Measurements from ENCODE around the gene OFD1.
A peak's percentile ranks its signal among the peaks of the same experiment; 100 is the strongest.
"Not testable (repeated sequence)": the region's sequence is repeated elsewhere in the genome, so short reads cannot be mapped to it uniquely, and the experiment has no call there.

OFD1 gene

DNA sequence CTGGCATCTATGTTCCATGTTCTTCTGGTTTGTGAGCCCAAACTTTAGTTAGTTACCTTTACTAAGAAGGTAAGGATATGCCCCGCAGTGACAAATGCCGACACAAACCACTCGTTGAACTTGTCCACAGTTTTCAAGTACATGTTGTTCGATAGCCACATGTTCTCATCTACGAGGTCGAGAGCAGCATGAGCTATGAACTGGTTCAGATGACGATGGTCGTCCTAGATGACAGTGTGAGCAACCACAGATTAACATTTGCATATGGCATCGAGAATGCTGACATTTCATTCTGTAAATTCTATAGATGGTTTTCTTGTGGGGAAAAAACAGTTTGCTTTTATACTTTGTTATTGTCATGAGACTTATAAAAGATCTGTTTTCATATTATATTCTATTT is 18.1 kb upstream of the OFD1 start:
- H3K27me3 ChIP-seq (ENCODE audit: control insufficient read depth in 1 of 2, insufficient read depth in 2 of 2, low read length in 2 of 2): no peaks in the 10 kb centered on the region
- peaks cover 4% of the 10 kb centered on the region for H3K4me1 ChIP-seq (ENCODE audit: insufficient read depth, low read length)
- H3K9me3 ChIP-seq (ENCODE audit: low read length): no peaks in the 10 kb centered on the region
- H3K9ac ChIP-seq (ENCODE audit: low read length): no peak overlapping the region
- H3K27ac ChIP-seq (ENCODE audit: low read depth, low read length): no peak overlapping the region
- peaks cover 4% of the 10 kb centered on the region for H3K36me3 ChIP-seq (ENCODE audit: insufficient read depth, low read length)
- no peak overlapping the region for H3K4me3 ChIP-seq (ENCODE audit: low read depth in 1 of 2, low read length in 2 of 2)

GRCh38 chrX:13716905-13717304 is 17.6 kb upstream of the OFD1 start:
- no peaks in the 10 kb centered on the region for H3K27me3 ChIP-seq (ENCODE audit: control insufficient read depth in 1 of 2, insufficient read depth in 2 of 2, low read length in 2 of 2)
- no peak overlapping the region for H3K27ac ChIP-seq (ENCODE audit: low read depth, low read length)
- no peaks in the 10 kb centered on the region for H3K36me3 ChIP-seq (ENCODE audit: insufficient read depth, low read length)
- peaks cover 4% of the 10 kb centered on the region for H3K4me1 ChIP-seq (ENCODE audit: insufficient read depth, low read length)
- H3K9me3 ChIP-seq (ENCODE audit: low read length): no peaks in the 10 kb centered on the region
- H3K9ac ChIP-seq (ENCODE audit: low read length): no peak overlapping the region
- no peak overlapping the region for H3K4me3 ChIP-seq (ENCODE audit: low read depth in 1 of 2, low read length in 2 of 2)

- Histone ChIP-seq H3K4me3 (ENCODE audit: low read depth in 1 of 2, low read length in 2 of 2) (no peak overlapping the region), H3K9ac (ENCODE audit: low read length) (no peak overlapping the region), H3K4me1 (ENCODE audit: insufficient read depth, low read length) (peaks cover 10% of the 10 kb centered on the region), H3K27ac (ENCODE audit: low read depth, low read length) (peak overlapping the region; percentile 12), H3K9me3 (ENCODE audit: low read length) (no peaks in the 10 kb centered on the region), H3K36me3 (ENCODE audit: insufficient read depth, low read length) (no peaks in the 10 kb centered on the region), H3K27me3 (ENCODE audit: control insufficient read depth in 1 of 2, insufficient read depth in 2 of 2, low read length in 2 of 2) (no peaks in the 10 kb centered on the region)
Measured at GRCh38 chrX:13717700-13718472, 16.7 kb upstream of the OFD1 start.

GRCh38 chrX:13719192-13719856 is 15.2 kb upstream of the OFD1 start:
- no peaks in the 10 kb centered on the region for H3K27me3 ChIP-seq (ENCODE audit: control insufficient read depth in 1 of 2, insufficient read depth in 2 of 2, low read length in 2 of 2)
- no peaks in the 10 kb centered on the region for H3K36me3 ChIP-seq (ENCODE audit: insufficient read depth, low read length)
- peak overlapping the region; percentile 31 for H3K27ac ChIP-seq (ENCODE audit: low read depth, low read length)
- no peaks in the 10 kb centered on the region for H3K9me3 ChIP-seq (ENCODE audit: low read length)
- peaks cover 10% of the 10 kb centered on the region for H3K4me1 ChIP-seq (ENCODE audit: insufficient read depth, low read length)
- H3K9ac ChIP-seq (ENCODE audit: low read length): no peak overlapping the region
- no peak overlapping the region for H3K4me3 ChIP-seq (ENCODE audit: low read depth in 1 of 2, low read length in 2 of 2)

GRCh38 chrX:13721371-13721770 is 13.2 kb upstream of the OFD1 start:
- Histone ChIP-seq H3K4me3 (ENCODE audit: low read depth in 1 of 2, low read length in 2 of 2) (no peak overlapping the region), H3K9ac (ENCODE audit: low read length) (no peak overlapping the region), H3K27ac (ENCODE audit: low read depth, low read length) (peak overlapping the region; percentile 43), H3K36me3 (ENCODE audit: insufficient read depth, low read length) (no peaks in the 10 kb centered on the region), H3K9me3 (ENCODE audit: low read length) (no peaks in the 10 kb centered on the region), H3K27me3 (ENCODE audit: control insufficient read depth in 1 of 2, insufficient read depth in 2 of 2, low read length in 2 of 2) (no peaks in the 10 kb centered on the region), H3K4me1 (ENCODE audit: insufficient read depth, low read length) (peaks cover 10% of the 10 kb centered on the region)

GRCh38 chrX:13721819-13722519 is 12.6 kb upstream of the OFD1 start:
- no peaks in the 10 kb centered on the region for H3K27me3 ChIP-seq (ENCODE audit: control insufficient read depth in 1 of 2, insufficient read depth in 2 of 2, low read length in 2 of 2)
- H3K4me1 ChIP-seq (ENCODE audit: insufficient read depth, low read length): peaks cover 10% of the 10 kb centered on the region
- H3K36me3 ChIP-seq (ENCODE audit: insufficient read depth, low read length): no peaks in the 10 kb centered on the region
- H3K4me3 ChIP-seq (ENCODE audit: low read depth in 1 of 2, low read length in 2 of 2): no peak overlapping the region
- H3K27ac ChIP-seq (ENCODE audit: low read depth, low read length): peak overlapping the region; percentile 43
- no peak overlapping the region for H3K9ac ChIP-seq (ENCODE audit: low read length)
- no peaks in the 10 kb centered on the region for H3K9me3 ChIP-seq (ENCODE audit: low read length)

GRCh38 chrX:13724878-13725277 is 9.7 kb upstream of the OFD1 start:
- H3K9ac ChIP-seq (ENCODE audit: low read length); H3K27ac ChIP-seq (ENCODE audit: low read depth, low read length); H3K27me3 ChIP-seq (ENCODE audit: control insufficient read depth in 1 of 2, insufficient read depth in 2 of 2, low read length in 2 of 2); H3K4me3 ChIP-seq (ENCODE audit: low read depth in 1 of 2, low read length in 2 of 2); H3K4me1 ChIP-seq (ENCODE audit: insufficient read depth, low read length); H3K36me3 ChIP-seq (ENCODE audit: insufficient read depth, low read length); H3K9me3 ChIP-seq (ENCODE audit: low read length): not testable (repeated sequence)

DNA sequence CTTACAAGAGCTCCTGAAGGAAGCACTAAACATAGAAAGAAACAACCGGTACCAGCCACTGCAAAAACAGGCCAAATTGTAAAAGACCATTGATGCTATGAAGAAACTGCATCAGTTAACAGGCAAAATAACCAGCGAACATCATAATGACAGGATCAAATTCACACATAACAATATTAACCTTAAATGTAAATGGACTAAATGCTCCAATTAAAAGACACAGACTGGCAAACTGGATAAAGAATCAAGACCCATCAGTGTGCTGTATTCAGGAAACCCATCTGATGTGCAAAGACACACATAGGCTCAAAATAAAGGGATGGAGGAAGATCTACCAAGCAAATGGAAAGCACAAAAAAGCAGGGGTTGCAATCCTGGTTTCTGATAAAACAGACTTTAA is 8.0 kb upstream of the OFD1 start:
- H3K4me3 ChIP-seq (ENCODE audit: low read depth in 1 of 2, low read length in 2 of 2); H3K9me3 ChIP-seq (ENCODE audit: low read length); H3K36me3 ChIP-seq (ENCODE audit: insufficient read depth, low read length); H3K4me1 ChIP-seq (ENCODE audit: insufficient read depth, low read length); H3K27me3 ChIP-seq (ENCODE audit: control insufficient read depth in 1 of 2, insufficient read depth in 2 of 2, low read length in 2 of 2); H3K27ac ChIP-seq (ENCODE audit: low read depth, low read length); H3K9ac ChIP-seq (ENCODE audit: low read length): not testable (repeated sequence)

GRCh38 chrX:13730523-13730922 is 4.0 kb upstream of the OFD1 start:
- not testable (repeated sequence) for H3K4me3 ChIP-seq (ENCODE audit: low read depth in 1 of 2, low read length in 2 of 2); H3K36me3 ChIP-seq (ENCODE audit: insufficient read depth, low read length); H3K27ac ChIP-seq (ENCODE audit: low read depth, low read length); H3K4me1 ChIP-seq (ENCODE audit: insufficient read depth, low read length); H3K9me3 ChIP-seq (ENCODE audit: low read length); H3K9ac ChIP-seq (ENCODE audit: low read length); H3K27me3 ChIP-seq (ENCODE audit: control insufficient read depth in 1 of 2, insufficient read depth in 2 of 2, low read length in 2 of 2)

GRCh38 chrX:13732246-13733067 is 2.1 kb upstream of the OFD1 start:
- H3K4me1 ChIP-seq (ENCODE audit: insufficient read depth, low read length): peaks cover 5% of the 10 kb centered on the region
- H3K4me3 ChIP-seq (ENCODE audit: low read depth in 1 of 2, low read length in 2 of 2): no peak overlapping the region
- H3K9ac ChIP-seq (ENCODE audit: low read length): no peak overlapping the region
- no peaks in the 10 kb centered on the region for H3K9me3 ChIP-seq (ENCODE audit: low read length)
- H3K36me3 ChIP-seq (ENCODE audit: insufficient read depth, low read length): no peaks in the 10 kb centered on the region
- H3K27me3 ChIP-seq (ENCODE audit: control insufficient read depth in 1 of 2, insufficient read depth in 2 of 2, low read length in 2 of 2): no peaks in the 10 kb centered on the region
- peak overlapping the region; percentile 24 for H3K27ac ChIP-seq (ENCODE audit: low read depth, low read length)

- H3K36me3 ChIP-seq (ENCODE audit: insufficient read depth, low read length): no peaks in the 10 kb centered on the region
- no peaks in the 10 kb centered on the region for H3K27me3 ChIP-seq (ENCODE audit: control insufficient read depth in 1 of 2, insufficient read depth in 2 of 2, low read length in 2 of 2)
- H3K4me3 ChIP-seq (ENCODE audit: low read depth in 1 of 2, low read length in 2 of 2): peak overlapping the region; percentile 54 to 89
- H3K4me1 ChIP-seq (ENCODE audit: insufficient read depth, low read length): peaks cover 5% of the 10 kb centered on the region
- H3K9ac ChIP-seq (ENCODE audit: low read length): peak overlapping the region; percentile 71
- H3K9me3 ChIP-seq (ENCODE audit: low read length): no peaks in the 10 kb centered on the region
- peak overlapping the region; percentile 50 for H3K27ac ChIP-seq (ENCODE audit: low read depth, low read length)
Measured at GRCh38 chrX:13733506-13733905, 1.0 kb upstream of the OFD1 start.
